GM11168 (cell line): Measurements from ENCODE around the gene RAD51D.

Source experiments
- in situ Hi-C: fragments of 300-500 bp; cut with MboI; formaldehyde crosslinking; loops from one replicate; pipeline ENCODE4 v1.12.0; 2022; ENCODE audit warnings: low sequenced_read_pairs; ENCODE audit not compliant: unreplicated experiment

The RAD51D gene

DNA sequence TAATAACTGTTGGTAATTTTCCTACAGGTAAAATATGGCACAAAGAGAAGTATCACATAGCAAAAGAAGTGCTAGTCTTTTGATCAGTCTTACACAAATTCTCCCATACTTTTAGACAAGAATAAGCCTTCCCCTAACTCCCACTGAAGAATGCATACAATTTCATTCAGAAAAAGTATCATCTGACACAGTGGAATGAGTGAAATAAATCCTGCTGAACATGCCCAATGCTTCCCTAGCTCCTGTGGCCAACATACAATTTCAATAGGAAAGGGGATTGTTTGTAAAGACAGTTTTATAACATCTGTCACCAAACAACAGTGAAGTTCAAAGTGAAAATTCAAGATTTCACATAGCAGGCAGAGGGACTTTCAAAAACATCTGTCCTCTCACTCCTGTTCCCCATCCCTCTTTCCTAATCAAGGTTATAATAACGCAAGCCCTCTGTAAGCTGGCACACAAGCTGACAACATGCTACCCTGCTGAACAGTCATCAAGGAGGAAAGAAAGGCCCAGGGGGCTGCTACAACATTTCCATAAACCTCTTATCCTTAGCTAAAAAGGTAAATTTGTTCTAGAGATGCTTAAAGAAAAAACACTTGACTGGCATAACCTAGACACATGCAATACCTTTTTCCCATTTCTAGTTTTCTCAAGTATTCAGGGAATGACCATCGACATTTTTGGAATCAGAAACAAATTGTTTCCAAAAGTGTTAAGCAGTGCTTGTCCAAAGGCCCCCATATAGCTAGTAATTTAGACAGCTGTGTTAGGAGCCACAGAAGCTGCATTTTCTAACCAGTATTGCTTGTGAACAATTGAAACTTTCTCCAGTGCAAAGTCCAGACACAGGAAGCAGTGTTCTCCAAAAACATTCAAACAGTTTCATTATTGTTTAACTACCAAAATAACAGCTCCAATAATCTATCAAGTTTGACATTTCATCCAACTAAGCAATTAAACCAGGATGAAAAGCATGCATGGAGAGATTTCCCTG lies 44.7 kb downstream of the RAD51D start:
- in situ Hi-C loops, result no loop called here

DNA sequence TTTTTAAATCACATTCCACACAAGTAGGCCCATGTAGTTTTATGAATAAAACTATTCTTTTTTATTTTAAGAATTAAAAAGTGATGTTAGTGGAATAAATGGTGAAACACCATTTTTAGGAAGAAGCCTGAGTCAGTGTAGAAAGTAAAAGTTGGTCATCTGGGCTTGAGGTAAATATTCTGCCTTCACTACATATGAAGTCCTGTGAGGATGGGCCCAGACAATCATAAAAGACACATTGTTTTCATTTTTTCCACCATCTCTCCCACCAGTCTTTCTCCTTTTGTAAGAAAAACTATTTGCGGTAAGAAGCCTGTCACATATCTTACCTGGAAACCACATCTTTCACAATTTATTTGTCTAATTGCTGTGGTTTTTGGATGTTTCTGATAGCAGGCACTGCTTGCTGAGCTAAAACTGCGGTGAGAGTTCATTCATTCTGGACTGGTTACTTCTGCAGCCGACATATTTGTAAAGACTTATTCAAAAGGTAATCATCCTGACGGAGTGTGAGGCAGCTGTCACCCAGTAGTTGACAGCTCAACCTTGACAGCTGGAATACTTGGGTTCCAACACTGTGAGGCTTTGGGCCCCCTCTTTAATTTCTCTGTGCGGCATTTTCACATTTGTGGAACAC lies 45.6 kb downstream of the RAD51D start:
- in situ Hi-C loops, result no loop called here

DNA sequence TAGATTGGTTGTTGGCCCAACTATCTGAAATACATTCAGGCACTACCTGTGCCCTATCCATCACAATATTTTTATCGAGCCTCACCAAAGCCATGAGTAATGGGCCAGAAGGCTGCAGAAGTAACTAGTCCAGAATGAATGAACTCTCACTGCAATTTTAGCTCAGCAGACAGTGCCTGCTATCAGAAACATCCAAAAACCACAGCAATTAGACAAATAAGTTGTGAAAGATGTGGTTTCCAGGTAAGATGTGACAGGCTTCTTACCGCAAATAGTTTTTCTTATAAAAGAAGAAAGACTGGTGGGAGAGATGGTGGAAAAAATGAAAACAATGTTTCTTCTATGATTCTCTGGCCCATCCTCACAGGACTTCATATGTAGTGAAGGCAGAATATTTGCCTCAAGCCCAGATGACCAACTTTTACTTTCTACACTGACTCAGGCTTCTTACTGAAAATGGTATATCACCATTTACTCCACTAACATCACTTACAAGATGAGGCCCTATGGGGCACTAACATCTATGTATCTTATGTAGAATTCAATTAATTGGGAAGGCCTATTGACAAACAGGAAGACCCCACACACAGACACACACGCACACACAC lies 46.4 kb downstream of the RAD51D start:
- in situ Hi-C loops, result no loop called here

DNA sequence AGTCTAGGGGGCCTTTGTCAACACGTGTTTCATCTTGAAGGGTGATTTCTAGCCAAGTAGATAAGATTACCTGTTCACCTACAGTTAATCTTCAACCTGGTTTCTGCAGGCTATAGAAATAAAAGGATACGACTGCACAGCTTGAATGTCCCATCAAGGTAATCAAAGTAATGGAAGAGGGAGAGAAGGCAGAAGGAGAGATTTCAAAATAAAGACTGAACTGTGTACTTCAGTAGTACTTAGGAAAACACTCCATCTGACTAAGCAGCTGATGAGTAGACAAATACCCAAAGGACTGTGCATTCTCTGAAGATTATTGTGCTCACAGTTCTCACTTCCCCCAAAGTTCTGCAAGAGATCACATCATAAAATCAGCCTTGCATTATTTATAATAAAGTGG lies 50.3 kb downstream of the RAD51D start:
- in situ Hi-C loops, result no loop called here

DNA sequence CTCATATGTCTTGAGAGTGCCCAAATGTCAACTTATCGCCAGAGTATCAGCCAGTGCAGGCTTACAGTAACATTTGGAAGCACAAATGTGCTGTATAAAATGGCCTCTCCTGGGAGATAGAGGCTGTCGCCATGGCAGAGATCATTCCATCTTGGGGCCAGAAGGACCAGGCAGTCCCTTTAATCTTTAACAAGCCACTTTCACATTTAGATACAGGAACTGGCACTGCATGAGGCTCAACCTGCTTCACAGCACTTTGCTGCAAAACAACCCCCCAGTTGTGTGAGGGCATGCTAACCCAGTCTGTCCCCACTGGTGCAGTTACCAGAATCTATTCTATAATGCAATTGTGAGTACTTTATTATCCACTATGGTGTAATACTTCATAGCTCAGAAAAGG lies 51.4 kb downstream of the RAD51D start:
- in situ Hi-C loops, result no loop called here

DNA sequence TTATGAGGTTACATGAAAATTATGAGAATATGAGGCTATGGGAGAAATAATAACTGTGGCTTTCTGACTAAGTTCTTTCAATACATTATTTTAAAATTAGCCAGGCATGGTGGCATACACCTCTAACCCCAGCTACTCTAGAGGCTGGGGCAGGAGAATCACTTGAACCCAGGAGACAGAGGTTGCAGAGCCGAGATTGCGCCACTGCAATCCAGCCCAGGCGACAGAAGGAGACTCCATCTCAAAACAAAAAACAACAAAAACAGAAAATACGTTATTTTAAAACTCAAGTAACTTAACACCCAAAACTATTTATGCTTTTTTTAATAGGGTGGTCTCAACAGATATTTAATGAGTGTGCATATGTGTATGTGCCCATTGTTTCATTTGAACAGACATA lies 53.8 kb downstream of the RAD51D start:
- in situ Hi-C loops, result no loop called here

DNA sequence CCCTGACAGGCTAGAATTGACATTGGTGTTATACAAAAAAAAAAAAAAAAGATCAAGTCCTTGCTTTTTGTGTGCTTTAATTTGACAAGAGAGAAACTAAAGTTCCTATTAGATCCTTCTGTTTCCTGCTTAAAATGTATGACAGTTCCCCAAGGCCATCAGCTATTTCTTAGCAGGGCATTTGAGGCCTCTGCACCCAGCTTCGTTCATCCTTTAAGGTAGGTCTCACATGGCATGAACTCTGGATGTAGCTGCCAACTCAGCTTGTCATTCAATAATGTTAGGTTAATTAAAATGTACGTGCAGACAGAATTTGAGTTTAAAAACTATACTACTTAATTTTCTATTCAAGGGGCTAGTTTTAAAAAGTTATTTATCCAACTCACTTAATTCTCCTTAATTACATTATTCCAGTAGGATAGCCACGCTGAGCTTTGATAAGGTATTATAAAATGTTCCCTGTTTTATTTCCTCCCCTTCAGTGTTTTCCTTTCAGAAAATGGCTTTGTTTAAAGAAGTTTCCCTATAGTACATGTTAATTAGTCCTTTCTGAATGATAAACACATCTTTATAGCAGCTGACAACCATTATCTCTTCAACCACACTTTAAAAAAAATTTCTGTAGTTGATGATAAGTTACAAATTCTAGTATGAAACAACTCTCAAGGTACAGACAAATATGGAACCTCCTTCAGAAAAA lies 55.0 kb downstream of the RAD51D start:
- in situ Hi-C loops, result no loop called here

DNA sequence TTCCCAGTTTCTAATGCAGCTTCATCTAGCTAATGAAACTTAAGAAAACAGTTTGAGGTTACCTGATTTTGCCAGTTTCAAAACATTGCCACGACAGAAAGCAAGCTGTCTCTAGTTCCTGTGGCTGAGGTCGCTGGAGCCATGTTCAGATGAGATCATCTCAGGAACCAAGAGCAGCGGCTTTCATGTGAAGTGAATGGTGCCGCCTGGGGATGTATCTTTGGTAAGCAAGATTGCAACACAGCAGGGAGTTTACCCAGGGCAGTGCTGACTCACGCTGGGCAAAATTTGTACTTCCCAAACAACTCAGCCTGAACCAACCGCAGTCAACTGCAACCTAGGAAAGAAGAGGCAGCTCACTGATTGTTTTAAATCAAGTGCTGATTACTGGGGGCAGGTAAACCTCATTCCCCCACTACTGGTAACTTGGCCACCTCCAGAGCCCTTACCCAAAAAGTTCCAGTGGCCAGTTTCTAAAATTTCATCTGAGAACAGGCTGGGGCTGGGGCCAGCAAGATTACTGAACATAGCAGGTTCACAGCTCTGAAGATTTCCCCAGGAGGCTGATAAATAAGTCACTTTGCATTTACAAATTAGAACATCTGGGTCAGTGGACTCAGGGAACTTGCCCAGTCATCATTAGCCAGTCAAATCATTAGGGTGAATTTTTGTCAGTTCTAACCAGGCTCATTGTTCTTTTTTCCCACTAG lies 56.0 kb downstream of the RAD51D start, which contains the start of gene RFFL:
Gene RFFL, minus strand, starts transcription at position 194 of the 710 bp plus-strand sequence. CDS start 37,154 bp downstream, outside the sequence.
- in situ Hi-C loops, result no loop called here

DNA sequence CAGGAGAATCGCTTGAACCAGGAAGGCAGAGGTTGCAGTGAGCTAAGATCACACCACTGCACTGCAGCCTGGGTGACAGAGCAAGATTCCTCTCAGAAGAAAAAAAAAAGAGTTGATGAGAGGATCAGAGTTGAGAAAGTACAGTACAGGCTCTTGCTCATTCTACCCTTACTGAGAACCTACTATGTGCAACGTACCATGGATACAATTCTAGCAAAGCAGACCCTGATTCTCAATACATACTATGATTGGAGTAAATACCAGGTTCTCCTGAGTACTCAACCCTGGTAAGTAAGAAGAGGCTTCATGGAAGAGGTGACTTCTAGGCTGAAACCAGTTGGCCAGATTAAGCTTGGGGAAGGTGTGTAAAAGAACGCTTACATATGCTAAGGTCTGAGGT lies 57.4 kb downstream of the RAD51D start:
- in situ Hi-C loops, result no loop called here

DNA sequence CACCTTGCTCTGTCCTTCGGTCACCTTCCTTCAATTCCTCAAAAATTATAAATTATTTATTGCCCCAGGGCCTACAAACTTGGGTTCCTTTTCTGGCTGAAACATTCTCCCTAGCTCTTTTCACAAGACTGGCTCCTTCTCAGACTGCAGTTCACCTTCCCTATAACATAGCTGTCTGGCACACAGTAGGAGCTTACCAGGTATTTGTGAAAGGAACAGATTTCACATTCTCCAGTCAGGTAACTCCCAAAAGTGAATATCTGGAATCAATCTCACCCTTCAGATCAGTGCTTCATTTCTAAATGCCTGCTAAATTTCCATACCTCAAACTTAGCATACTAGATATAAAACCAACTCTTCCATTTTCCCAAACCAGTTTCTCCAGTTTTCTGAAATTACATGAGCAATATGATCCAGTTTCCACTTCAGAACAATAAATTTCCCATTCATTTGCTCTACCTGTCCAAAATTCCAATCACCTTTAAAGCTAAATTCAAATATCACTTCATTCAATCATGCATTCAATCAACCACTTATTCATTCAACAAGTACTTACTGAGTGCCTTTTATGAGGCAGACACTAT lies 62.2 kb downstream of the RAD51D start:
- in situ Hi-C loops, result no loop called here

DNA sequence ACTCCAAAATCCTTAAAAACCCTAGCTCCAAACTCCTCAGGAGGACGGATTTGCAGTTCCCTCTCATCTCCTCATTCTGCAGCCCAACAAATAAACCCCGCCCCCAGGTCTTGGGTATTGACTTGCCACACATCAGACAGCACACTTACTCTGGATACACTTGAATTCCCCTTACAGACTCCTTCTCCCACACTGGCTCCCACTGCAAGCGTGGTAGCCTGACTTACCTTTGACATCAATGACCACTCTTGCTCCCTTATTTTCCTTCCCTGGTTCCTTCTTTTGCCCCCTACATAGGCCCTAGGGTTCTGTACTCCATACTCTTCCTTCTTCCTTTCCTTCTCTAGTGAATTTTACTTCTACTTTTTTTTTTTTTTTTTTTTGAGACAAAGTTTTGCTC lies 63.6 kb downstream of the RAD51D start:
- in situ Hi-C loops, result no loop called here

DNA sequence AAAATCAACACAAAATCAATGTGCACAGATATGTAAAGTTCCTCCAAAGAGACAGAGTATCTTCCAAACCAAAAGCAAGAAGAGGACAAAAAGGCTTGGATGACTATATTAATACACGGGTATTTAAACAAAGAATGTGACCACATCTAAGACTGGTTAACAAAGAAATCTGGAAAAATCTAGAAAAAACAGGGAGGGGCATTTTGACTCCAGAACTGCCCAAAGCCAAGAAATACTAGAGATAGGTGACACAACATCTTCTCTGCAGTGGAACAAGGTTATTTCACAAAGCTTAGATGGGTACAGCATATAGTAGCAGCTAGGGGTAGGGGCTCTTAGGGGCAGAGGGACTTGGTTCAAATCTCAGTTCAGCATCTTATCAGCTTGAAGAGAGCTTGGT lies 66.5 kb downstream of the RAD51D start:
- in situ Hi-C loops, result no loop called here

DNA sequence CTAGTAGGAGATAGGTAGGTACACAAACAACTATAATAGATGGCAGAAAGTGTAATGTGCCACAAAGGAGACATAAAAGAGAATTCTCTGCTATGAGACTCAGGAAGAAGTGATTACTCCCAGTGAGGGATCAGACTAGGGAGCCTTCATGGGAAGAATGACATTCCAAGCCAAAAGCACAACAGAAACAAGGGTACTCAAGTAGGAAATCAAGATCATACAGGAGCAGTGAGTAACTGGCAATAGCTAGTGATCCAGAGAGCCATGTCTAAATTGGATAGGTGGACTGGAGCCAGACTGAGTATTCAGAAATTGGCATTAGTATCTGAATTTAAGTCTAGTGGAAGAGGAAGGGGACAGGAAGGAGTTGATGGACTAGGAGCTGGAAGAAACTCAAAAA lies 66.9 kb downstream of the RAD51D start:
- in situ Hi-C loops, result no loop called here

DNA sequence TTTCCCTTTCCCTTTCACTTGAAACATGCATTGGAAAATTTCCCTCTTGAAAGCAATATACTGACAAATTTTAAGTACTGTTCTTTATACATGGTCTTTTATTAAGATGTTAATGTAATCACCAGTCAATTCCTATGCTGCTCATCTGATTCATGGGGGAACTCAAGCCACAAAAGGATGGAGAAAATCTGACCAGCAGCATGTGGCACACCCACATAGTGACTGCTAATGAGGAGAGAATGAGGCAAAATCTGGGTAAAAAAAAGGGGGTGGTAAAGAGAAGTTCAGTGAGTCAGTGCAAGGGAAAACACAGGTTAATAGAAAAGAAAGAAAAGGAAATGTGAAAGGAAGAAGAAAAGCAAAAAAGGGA lies 67.4 kb downstream of the RAD51D start:
- in situ Hi-C loops, result no loop called here

DNA sequence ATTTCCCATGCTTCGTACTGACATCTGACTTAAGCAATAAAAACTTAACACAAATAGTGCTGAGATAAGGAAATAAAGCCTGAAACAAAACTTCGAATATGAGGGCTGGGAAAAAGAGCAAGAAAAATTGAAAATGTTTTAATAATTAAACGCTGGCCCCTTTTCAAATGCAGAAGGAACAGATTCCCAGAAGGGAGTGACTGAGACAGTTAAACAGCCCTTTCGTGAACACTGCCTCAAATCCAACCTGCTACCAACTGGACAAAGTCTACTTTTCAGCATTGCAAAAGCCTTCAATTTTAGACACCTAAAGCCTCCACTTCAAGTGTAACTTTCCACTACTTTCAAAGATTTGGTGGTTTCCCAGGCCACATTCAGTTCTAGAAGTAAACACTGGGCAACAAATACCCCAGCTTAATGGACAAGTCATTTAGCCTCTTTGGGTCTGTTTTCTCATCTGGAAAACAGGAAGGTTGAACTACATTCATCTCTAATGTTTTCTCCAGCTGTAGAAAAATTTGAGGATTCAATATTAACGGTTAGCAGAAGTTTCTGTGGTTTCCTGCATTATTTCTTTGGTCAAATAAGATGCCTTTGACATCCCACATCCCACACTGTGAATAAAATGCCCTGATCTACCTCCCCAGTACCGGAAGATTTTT lies 68.0 kb downstream of the RAD51D start:
- in situ Hi-C loops, result no loop called here

DNA sequence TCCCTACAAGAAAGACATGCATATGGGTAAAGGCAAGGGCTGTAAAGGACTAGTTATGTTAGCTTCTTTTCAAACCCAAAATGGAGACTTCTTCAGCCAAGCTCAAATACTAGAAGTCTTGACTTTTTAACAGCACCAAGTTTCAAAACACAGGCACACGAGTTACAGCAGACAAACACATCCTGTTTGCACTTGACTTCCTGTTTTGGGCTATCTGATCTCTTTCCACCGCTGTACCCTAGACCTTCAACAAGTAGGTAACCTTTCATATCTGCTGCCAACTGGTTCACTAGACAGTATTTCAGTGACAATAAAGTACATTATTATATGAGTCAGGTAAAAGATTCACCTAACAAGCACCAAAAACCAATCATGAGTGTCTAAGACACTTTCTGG lies 68.5 kb downstream of the RAD51D start:
- in situ Hi-C loops, result no loop called here

DNA sequence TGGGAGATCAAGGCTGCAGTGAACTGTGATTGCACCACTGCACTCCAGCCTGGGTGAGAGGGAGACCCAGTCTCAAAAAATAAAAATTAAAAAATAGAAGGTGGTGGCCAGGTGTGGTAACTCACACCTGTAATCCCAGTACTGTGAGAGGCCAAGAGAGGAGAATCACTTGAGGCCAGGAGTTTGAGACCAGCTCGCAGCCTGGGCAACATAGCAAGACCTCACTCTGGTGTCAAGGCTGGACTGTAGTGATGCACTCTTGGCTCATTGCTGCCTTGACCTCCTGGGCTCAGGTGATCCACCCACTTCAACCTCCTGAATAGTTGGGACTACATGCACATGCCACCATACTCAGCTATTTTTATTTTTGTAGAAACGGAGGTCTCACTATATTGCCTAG lies 69.5 kb downstream of the RAD51D start:
- in situ Hi-C loops, result no loop called here

DNA sequence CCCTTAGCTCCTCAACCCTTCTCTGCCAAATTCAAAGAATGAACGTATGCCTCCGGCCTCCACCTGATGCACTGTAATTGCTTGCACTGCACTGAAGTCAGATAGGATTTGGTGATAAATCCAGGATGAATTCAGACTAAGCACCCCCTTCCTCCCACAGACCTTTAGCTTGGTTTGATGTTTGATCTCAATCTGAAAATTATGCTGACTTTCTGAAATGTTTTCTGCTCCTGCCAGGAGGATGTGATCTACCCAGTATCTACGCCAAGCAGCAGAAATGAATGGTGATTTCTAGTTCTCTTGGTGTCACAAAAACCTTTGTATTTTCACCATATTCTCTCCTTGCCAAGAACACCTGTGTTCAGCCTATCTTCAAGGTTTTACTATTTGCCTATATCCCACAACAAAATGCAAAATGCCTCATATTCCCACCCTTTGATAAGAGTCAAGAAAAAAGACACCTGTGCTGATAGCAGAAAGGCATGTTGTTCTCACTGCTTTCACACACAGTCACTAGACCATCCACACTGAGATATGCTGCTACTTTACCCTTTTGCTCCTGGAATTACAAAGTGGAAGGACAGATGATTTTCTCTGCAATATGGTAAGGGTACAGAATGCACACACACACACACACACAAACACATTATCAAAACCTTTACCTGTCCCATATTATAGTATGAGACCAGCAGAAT lies 70.8 kb downstream of the RAD51D start:
- in situ Hi-C loops, result no loop called here
